ENCODE data around the gene FANCB.

The FANCB gene

DNA sequence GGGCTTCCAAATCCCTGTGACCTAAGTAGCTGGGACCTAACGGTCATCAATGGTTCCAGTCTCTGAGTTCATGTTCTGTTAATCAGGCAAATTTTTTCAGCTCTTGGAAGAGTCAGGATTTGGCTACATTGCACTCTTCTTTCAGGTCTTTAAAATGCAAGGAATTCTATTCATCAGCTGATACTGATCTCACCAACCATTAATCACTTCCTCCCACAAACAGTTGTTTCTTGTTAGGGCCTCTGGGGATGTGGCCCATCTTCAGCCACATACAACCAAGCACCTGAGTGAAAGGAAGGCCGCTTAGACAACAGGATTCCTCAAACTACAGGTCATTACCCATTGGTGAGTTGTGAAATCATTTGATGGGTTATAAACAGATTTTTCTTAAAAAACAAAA is 71.7 kb downstream of the FANCB start:
- H3K79me2 ChIP-seq (ENCODE audit: control insufficient read depth, insufficient read depth, low read length, unreplicated experiment), result no peaks in the 10 kb centered on the region
- H3K4me3 ChIP-seq (ENCODE audit: low read depth, low read length), result no peak overlapping the region
- no peaks in the 10 kb centered on the region for H3K27me3 ChIP-seq (ENCODE audit: insufficient read depth, low read length)
- H3K4me1 ChIP-seq (ENCODE audit: control insufficient read depth, insufficient read depth, low read length, unreplicated experiment), result peaks cover 7% of the 10 kb centered on the region
- no peaks in the 10 kb centered on the region for H3K36me3 ChIP-seq (ENCODE audit: insufficient read depth, low read length)
- no peak overlapping the region for H3K27ac ChIP-seq (ENCODE audit: low read depth, low read length)
- no peak overlapping the region for H2AFZ ChIP-seq (ENCODE audit: low read length, unreplicated experiment)

DNA sequence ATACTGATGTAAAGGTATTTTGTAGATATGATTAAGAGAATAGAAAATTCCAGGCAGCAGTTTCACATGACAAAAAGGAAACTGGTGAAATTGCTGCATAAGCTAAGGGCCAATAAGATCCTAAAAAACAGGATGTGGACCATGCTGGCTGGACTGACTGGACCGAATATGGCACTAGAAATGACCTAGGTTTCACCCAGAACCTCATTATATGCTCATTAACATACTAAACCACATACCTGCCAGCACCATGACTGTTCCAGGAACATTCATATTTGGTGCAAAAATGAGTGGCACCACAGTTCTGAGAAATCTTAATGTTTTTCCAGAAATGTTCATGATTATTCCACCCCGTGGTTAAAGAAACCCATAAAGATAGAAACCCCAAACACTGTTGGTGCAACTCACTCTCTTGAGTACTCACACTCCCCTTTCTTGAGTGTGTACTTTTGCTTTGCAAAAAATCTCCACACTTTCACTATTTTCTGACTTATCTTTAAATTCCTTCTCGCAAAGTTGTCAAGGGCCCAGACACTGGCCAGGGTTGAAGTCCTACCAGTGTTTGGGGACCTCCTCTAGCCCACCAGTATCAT is 74.0 kb downstream of the FANCB start:
- no peak overlapping the region for H3K4me3 ChIP-seq (ENCODE audit: low read depth, low read length)
- no peak overlapping the region for H2AFZ ChIP-seq (ENCODE audit: low read length, unreplicated experiment)
- H3K27me3 ChIP-seq (ENCODE audit: insufficient read depth, low read length), result no peaks in the 10 kb centered on the region
- H3K27ac ChIP-seq (ENCODE audit: low read depth, low read length), result no peak overlapping the region
- H3K36me3 ChIP-seq (ENCODE audit: insufficient read depth, low read length), result 0 out of 2 replicates have a peak, but pooled peaks cover 6% of the 10 kb centered on the region
- no peaks in the 10 kb centered on the region for H3K79me2 ChIP-seq (ENCODE audit: control insufficient read depth, insufficient read depth, low read length, unreplicated experiment)
- H3K4me1 ChIP-seq (ENCODE audit: control insufficient read depth, insufficient read depth, low read length, unreplicated experiment), result peaks cover 7% of the 10 kb centered on the region

All from ACC112 (cell line).